HepG2 (cell line): ENCODE measurements around the gene PLAAT1. TPM values are rescaled to one million over a fixed set of nuclear protein-coding genes. Genes with fewer than 3 reads are reported as not detected.

Experiments
- ATAC-seq: fragments of 200-7000 bp; cut with Tn5 transposase; 3 replicates; pipeline ENCODE4 v1.9.1; 2020; ENCODE audit warnings: mild to moderate bottlenecking, moderate library complexity
- BruUV-seq: library from RNA; stranded (reverse); fragments of 400-500 nt; replicated peaks from 2 replicates; lab custom pipeline; 2021; lab: Mats Ljungman, UMichigan
- CTCF ChIA-PET: fragments of 300-600 bp; formaldehyde crosslinking; extraction: SDS; loops from one replicate; lab custom pipeline; 2021; ENCODE audit warnings: low total read pairs, inconsistent platforms, low intra/inter-chr PET ratio; lab: Yijun Ruan, JAX
- POLR2A ChIA-PET: fragments of 350-600 bp; sonication (Branson Sonifier 250); formaldehyde crosslinking; loops from one replicate; lab custom pipeline; 2020; ENCODE audit warnings: antibody characterized with exemption, inconsistent platforms; lab: Yijun Ruan, JAX
- DNase-seq: peaks from one replicate; pipeline ENCODE4 v3.0.0-alpha.2; 2015; ENCODE audit warnings: low spot score
- FAIRE-seq: peaks from 3 replicates; lab custom pipeline; 2011; peaks lifted over from hg19 to GRCh38; lab: Jason Lieb, UNC
- H2AFZ ChIP-seq: one replicate; pipeline ENCODE4 v1.6.1; 2011; ENCODE audit warnings: low read length, inconsistent platforms
- H3K27ac ChIP-seq: fragments of 300-600 bp; 3 replicates; pipeline ENCODE4 v1.8.0; 2011; ENCODE audit warnings: mixed run types, mild to moderate bottlenecking, mixed read lengths, low read length, inconsistent platforms; ENCODE audit not compliant: insufficient read depth; ENCODE audit errors: extremely low read length
- H3K27me3 ChIP-seq, 2 experiments: fragments of 200-600 bp in 1 of 2; 2 replicates in 1 of 2; 3 replicates in 1 of 2; pipeline versions ENCODE4 v1.6.0 to v1.8.0; 2011; ENCODE audit warnings: low read length in 2 of 2, mild to moderate bottlenecking in 2 of 2, moderate library complexity in 2 of 2, inconsistent platforms in 1 of 2; ENCODE audit not compliant: insufficient read depth in 2 of 2, control insufficient read depth in 1 of 2
- H3K36me3 ChIP-seq, 2 experiments: fragments of 200-600 bp in 1 of 2; replicated peaks in 1 of 2; 2 replicates in 1 of 2; 3 replicates in 1 of 2; pipeline versions ENCODE4 v1.5.1 to v1.8.0; 2011; ENCODE audit warnings: low read length in 2 of 2, inconsistent platforms in 1 of 2; ENCODE audit not compliant: insufficient read depth in 2 of 2, control insufficient read depth in 1 of 2
- H3K4me1 ChIP-seq: 2 replicates; pipeline ENCODE4 v1.5.1; 2012; ENCODE audit warnings: low read length, inconsistent platforms; ENCODE audit not compliant: insufficient read depth
- H3K4me2 ChIP-seq: 2 replicates; pipeline ENCODE4 v1.6.0; 2011; ENCODE audit warnings: low read depth, low read length, inconsistent platforms
- H3K4me3 ChIP-seq, 3 experiments: fragments of 200-600 bp in 1 of 3; sonication (generic), shearing (Covaris generic) in 1 of 3; replicated peaks in 1 of 3; 2 replicates each; pipeline ENCODE4 v1.5.1; 2011 to 2016; ENCODE audit warnings: low read length in 3 of 3, inconsistent platforms in 2 of 3, low read depth in 2 of 3, mild to moderate bottlenecking in 2 of 3, control low read depth in 1 of 3, mixed read lengths in 1 of 3; ENCODE audit not compliant: insufficient read depth in 1 of 3
- H3K79me2 ChIP-seq: one replicate; pipeline ENCODE4 v1.6.1; 2011; ENCODE audit warnings: low read length, inconsistent platforms; ENCODE audit not compliant: insufficient read depth
- H3K9ac ChIP-seq: 2 replicates; pipeline ENCODE4 v1.6.0; 2011; ENCODE audit warnings: mild to moderate bottlenecking, low read depth, low read length, inconsistent platforms; ENCODE audit not compliant: insufficient read depth
- H3K9me3 ChIP-seq: 2 replicates; pipeline ENCODE4 v1.5.1; 2012; ENCODE audit warnings: mild to moderate bottlenecking, low read length
- H4K20me1 ChIP-seq: 2 replicates; pipeline ENCODE4 v1.6.0; 2011; ENCODE audit warnings: inconsistent platforms, mild to moderate bottlenecking, low read length, moderate library complexity; ENCODE audit not compliant: insufficient read depth
- HMG20A ChIP-seq: IDR thresholded peaks from 2 replicates; pipeline ENCODE4 v1.6.1; 2016; ENCODE audit warnings: borderline replicate concordance
- XRCC5 ChIP-seq: fragments of 200-400 bp; formaldehyde crosslinking; optimal IDR thresholded peaks from 2 replicates; pipeline ENCODE3; 2017; ENCODE audit warnings: mild to moderate bottlenecking, low read length
- ZNF124 ChIP-seq: sonication (generic); formaldehyde crosslinking; IDR thresholded peaks from 2 replicates; pipeline ENCODE4 v1.4.0; 2020; ENCODE audit warnings: missing genetic modification reagents
- ZNF136 ChIP-seq: sonication (generic); formaldehyde crosslinking; IDR thresholded peaks from 2 replicates; pipeline ENCODE4 v1.8.1; 2022; ENCODE audit warnings: low read depth, mild to moderate bottlenecking, moderate library complexity, missing genetic modification reagents
- ZNF337 ChIP-seq: sonication (generic); formaldehyde crosslinking; IDR thresholded peaks from 2 replicates; pipeline ENCODE4 v1.5.1; 2020; ENCODE audit warnings: missing genetic modification reagents, low read depth, mild to moderate bottlenecking, borderline replicate concordance
- ZNF557 ChIP-seq: sonication (generic); formaldehyde crosslinking; IDR thresholded peaks from 2 replicates; pipeline ENCODE4 v1.4.0; 2020; ENCODE audit warnings: missing genetic modification reagents
- WGBS: methylation state at CpG from one replicate; pipeline ENCODE4 v1.1.6; 2017; ENCODE audit warnings: low lambda C conversion rate; 5-methylcytosine and 5-hydroxymethylcytosine counted together
- in situ Hi-C: cut with HindIII; loops from 2 replicates; pipeline ENCODE4 v1.10.0; 2017; ENCODE audit warnings: low pct_unique_long_range_greater_than_20kb; ENCODE audit not compliant: extremely low pct_ligation_motif_present
- intact Hi-C: fragments of 100-400 bp; cut with micrococcal nuclease; formaldehyde crosslinking; loops from one replicate; pipeline ENCODE4 v1.10.0; 2022; ENCODE audit not compliant: unreplicated experiment
- polyA plus RNA-seq, 8 experiments: library from polyadenylated mRNA; depleted of rRNA in 3 of 8; stranded (reverse) in 7 of 8; unstranded in 1 of 8; fragments of >200 nt; fragmentation: Illumina TruSeq in 4 of 8; extraction: Trizol in 4 of 8; gene quantifications; 2 replicates each; pipeline versions ENCODE4 v1.2.1 to v1.2.3, GENCODE V29; 2011 to 2016; ENCODE audit warnings: low read depth in 4 of 8, missing spikeins in 1 of 8, mixed read lengths in 1 of 8; ENCODE audit not compliant: insufficient read depth in 1 of 8
- total RNA-seq, 5 experiments: library from RNA; depleted of rRNA; stranded (reverse); fragments of >200 nt; fragmentation: Illumina TruSeq; extraction: Trizol; gene quantifications; 2 replicates each; pipeline ENCODE4 v1.2.3, GENCODE V29; 2016; ENCODE audit warnings: low read depth in 1 of 5
- TF ChIP-seq, protein P1 (sequence below): sonication (generic); formaldehyde crosslinking; IDR thresholded peaks from 2 replicates; pipeline ENCODE4 v1.8.0; 2022; ENCODE audit warnings: mild to moderate bottlenecking, missing genetic modification reagents

PLAAT1 gene
- total and polyA plus RNA-seq, 2 of the 13 experiments (the other 11 are each of a cell fraction or from before 2014, with no cell fraction given): not detected

DNA sequence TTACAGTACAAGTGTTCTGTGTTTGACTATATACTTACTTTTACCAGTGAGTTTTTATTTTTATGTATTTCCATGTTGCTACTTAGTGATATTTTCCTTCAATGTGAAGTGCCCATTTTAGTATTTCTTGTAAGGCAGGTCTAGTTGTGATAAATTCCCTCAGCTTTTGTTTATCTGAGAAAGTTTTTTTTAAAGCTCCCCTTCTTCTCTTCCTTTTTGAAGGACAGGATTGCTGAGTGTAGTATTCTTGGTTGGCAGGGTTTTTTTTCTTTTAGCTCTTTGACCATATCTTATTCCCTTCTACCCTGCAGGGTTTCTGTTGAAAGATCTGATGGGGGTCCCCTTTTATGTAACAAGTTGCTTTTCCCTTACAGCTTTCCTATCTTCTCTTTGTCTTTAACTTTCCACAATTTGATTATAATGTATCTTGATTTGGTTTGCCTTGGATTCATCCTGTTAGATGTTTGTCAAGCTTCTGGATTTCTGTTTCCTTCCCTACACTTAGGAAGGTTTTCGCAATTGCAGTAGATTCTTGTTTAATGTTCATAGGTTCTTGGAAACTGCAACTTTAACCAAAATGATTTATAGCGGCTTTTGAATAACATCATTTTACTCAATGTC, 7.9 kb downstream of the PLAAT1 start:
- in situ Hi-C loops (no loop called here), intact Hi-C loops (no loop called here)
- Histone ChIP-seq H3K4me3 (no peak overlapping the region), H3K9ac (no peak overlapping the region), H3K36me3 (no peaks in the 10 kb centered on the region), H3K9me3 (peaks cover 32% of the 10 kb centered on the region), H3K79me2 (no peaks in the 10 kb centered on the region), H3K4me1 (no peaks in the 10 kb centered on the region), H4K20me1 (no peaks in the 10 kb centered on the region), H3K27ac (no peak overlapping the region), H3K4me2 (no peak overlapping the region), H3K27me3 (no peaks in the 10 kb centered on the region), H2AFZ (no peak overlapping the region)
- ATAC-seq (no peak), FAIRE-seq (no peak), DNase-seq (no peak)
- ChIA-PET POLR2A (no interaction called here), CTCF (no interaction called here)
- no TSS peak for BruUV-seq
- no peak for TF ChIP-seq XRCC5
- TF ChIP-seq ZNF337: peak; percentile 97; the same call in 1 of the 2 replicates
- 18% methylated on average over 2 of the region's 2 CpGs for WGBS

- FAIRE-seq: no peak
- no peak for DNase-seq
- no peaks in the 10 kb centered on the region for H3K4me1 ChIP-seq
Measured at GRCh38 chr3:193250492-193250891, 9.5 kb downstream of the PLAAT1 start.

More at GRCh38 chr3:193250492-193250891, 9.5 kb downstream of the PLAAT1 start:
- Histone ChIP-seq H3K27ac (no peak overlapping the region), H3K36me3 (no peaks in the 10 kb centered on the region), H3K79me2 (no peaks in the 10 kb centered on the region), H3K27me3 (no peaks in the 10 kb centered on the region), H3K4me2 (no peak overlapping the region), H3K9me3 (peaks cover 32% of the 10 kb centered on the region), H3K9ac (no peak overlapping the region), H4K20me1 (no peaks in the 10 kb centered on the region), H3K4me3 (no peak overlapping the region), H2AFZ (no peak overlapping the region)
- in situ Hi-C loops: no loop called here
- ChIA-PET CTCF (no interaction called here), POLR2A (no interaction called here)
- TF ChIP-seq ZNF136 (CRISPR knock-in tag) (no peak), ZNF124 (CRISPR knock-in tag) (no peak), HMG20A (no peak), ZNF557 (no peak)
- TF ChIP-seq, protein P1, sequence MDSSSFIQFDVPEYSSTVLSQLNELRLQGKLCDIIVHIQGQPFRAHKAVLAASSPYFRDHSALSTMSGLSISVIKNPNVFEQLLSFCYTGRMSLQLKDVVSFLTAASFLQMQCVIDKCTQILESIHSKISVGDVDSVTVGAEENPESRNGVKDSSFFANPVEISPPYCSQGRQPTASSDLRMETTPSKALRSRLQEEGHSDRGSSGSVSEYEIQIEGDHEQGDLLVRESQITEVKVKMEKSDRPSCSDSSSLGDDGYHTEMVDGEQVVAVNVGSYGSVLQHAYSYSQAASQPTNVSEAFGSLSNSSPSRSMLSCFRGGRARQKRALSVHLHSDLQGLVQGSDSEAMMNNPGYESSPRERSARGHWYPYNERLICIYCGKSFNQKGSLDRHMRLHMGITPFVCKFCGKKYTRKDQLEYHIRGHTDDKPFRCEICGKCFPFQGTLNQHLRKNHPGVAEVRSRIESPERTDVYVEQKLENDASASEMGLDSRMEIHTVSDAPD: no peak
- intact Hi-C loops: no loop called here
- WGBS: 3% methylated on average over 4 of the region's 4 CpGs
- no TSS peak for BruUV-seq
- no peak for ATAC-seq
